GM23338 (cell line): ENCODE measurements around the gene PIGU. TPM values are rescaled to one million over a fixed set of nuclear protein-coding genes. Genes with fewer than 3 reads are reported as not detected.

Experiments
- ATAC-seq: fragments of 200-7000 bp; cut with Tn5 transposase; 3 replicates; pipeline ENCODE4 v1.9.1; 2020
- DNase-seq: peaks from one replicate; pipeline ENCODE4 v3.0.0-alpha.2; 2015; ENCODE audit warnings: low spot score
- H2AFZ ChIP-seq: fragments of 200-600 bp; sonication (generic); 2 replicates; pipeline ENCODE4 v1.8.0; 2016; ENCODE audit warnings: antibody characterized with exemption, mild to moderate bottlenecking, moderate library complexity
- H3F3A ChIP-seq: fragments of 200-600 bp; sonication (generic); replicated peaks from 2 replicates; pipeline ENCODE4 v1.8.0; 2017; ENCODE audit warnings: antibody characterized with exemption, mixed run types, low read depth
- H3K27ac ChIP-seq: fragments of 200-600 bp; sonication (generic); 2 replicates; pipeline ENCODE4 v1.6.1; 2016; ENCODE audit warnings: low read depth
- H3K27me3 ChIP-seq: fragments of 200-600 bp; sonication (generic); 2 replicates; pipeline ENCODE4 v1.8.0; 2016; ENCODE audit warnings: mild to moderate bottlenecking, mixed run types, moderate library complexity; ENCODE audit not compliant: insufficient read depth
- H3K36me3 ChIP-seq: fragments of 200-600 bp; sonication (generic); 2 replicates; pipeline ENCODE4 v1.8.0; 2016; ENCODE audit warnings: mild to moderate bottlenecking; ENCODE audit not compliant: insufficient read depth
- H3K4me1 ChIP-seq: fragments of 200-600 bp; sonication (generic); 2 replicates; pipeline ENCODE4 v1.8.0; 2016; ENCODE audit warnings: mild to moderate bottlenecking, moderate library complexity; ENCODE audit not compliant: insufficient read depth
- H3K4me2 ChIP-seq: fragments of 200-600 bp; sonication (generic); 2 replicates; pipeline ENCODE4 v1.7.1; 2017; ENCODE audit warnings: mixed run types
- H3K4me3 ChIP-seq: fragments of 200-600 bp; sonication (generic); 2 replicates; pipeline ENCODE4 v1.6.1; 2016; ENCODE audit warnings: mixed run types
- H3K79me2 ChIP-seq: fragments of 200-600 bp; sonication (generic); replicated peaks from 2 replicates; pipeline ENCODE4 v1.8.0; 2017; ENCODE audit warnings: mild to moderate bottlenecking; ENCODE audit not compliant: insufficient read depth
- H3K9me2 ChIP-seq: fragments of 200-600 bp; sonication (generic); 2 replicates; pipeline ENCODE4 v1.8.0; 2017; ENCODE audit not compliant: insufficient read depth
- H4K20me1 ChIP-seq: fragments of 200-600 bp; sonication (generic); replicated peaks from 2 replicates; pipeline ENCODE4 v1.8.0; 2017; ENCODE audit warnings: mild to moderate bottlenecking; ENCODE audit not compliant: insufficient read depth
- H3K27ac Mint-ChIP-seq: 2 replicates; pipeline ENCODE4 v1.8.0; 2020; ENCODE audit warnings: inconsistent platforms, mild to moderate bottlenecking, moderate library complexity, mixed read lengths
- H3K27me3 Mint-ChIP-seq: 3 replicates; pipeline ENCODE4 v1.8.0; 2022; ENCODE audit warnings: low read depth, mild to moderate bottlenecking, moderate library complexity, mixed read lengths, inconsistent platforms; ENCODE audit not compliant: insufficient read depth, poor library complexity
- H3K36me3 Mint-ChIP-seq: 3 replicates; pipeline ENCODE4 v1.8.0; 2021; ENCODE audit warnings: low read depth, mild to moderate bottlenecking, inconsistent platforms, moderate library complexity, mixed read lengths
- H3K4me1 Mint-ChIP-seq: 3 replicates; pipeline ENCODE4 v1.8.0; 2020; ENCODE audit warnings: mild to moderate bottlenecking, inconsistent platforms, mixed read lengths
- H3K4me3 Mint-ChIP-seq: 3 replicates; pipeline ENCODE4 v1.8.0; 2021; ENCODE audit warnings: moderate library complexity, mild to moderate bottlenecking, inconsistent platforms, mixed read lengths
- H3K9me3 Mint-ChIP-seq: 3 replicates; pipeline ENCODE4 v1.8.0; 2020; ENCODE audit warnings: moderate library complexity, mild to moderate bottlenecking, inconsistent platforms, mixed read lengths
- CREB1 ChIP-seq: fragments of 250-450 bp; sonication (Bioruptor Pico); IDR thresholded peaks from 2 replicates; pipeline ENCODE4 v1.5.0; 2020; ENCODE audit warnings: low read depth, mild to moderate bottlenecking, moderate library complexity
- EZH2 ChIP-seq: fragments of 200-600 bp; sonication (generic); IDR thresholded peaks from one replicate; pipeline ENCODE4 v1.8.0; 2017; ENCODE audit warnings: antibody characterized with exemption, mild to moderate bottlenecking, low read depth; ENCODE audit not compliant: unreplicated experiment
- EZH2phosphoT487 ChIP-seq: fragments of 200-600 bp; sonication (generic); IDR thresholded peaks from one replicate; pipeline ENCODE4 v1.8.1; 2018; ENCODE audit warnings: antibody characterized with exemption; ENCODE audit not compliant: unreplicated experiment
- JUNB ChIP-seq: IDR thresholded peaks from one replicate; pipeline ENCODE4 v1.6.1; 2016; ENCODE audit warnings: antibody characterized with exemption; ENCODE audit not compliant: unreplicated experiment
- NANOG ChIP-seq: IDR thresholded peaks from 2 replicates; pipeline ENCODE4 v1.6.1; 2016; ENCODE audit warnings: antibody characterized with exemption, borderline replicate concordance
- POLR2AphosphoS5 ChIP-seq: IDR thresholded peaks from 2 replicates; pipeline ENCODE4 v1.6.1; 2016; ENCODE audit warnings: antibody characterized with exemption, low read depth
- STAT1 ChIP-seq: IDR thresholded peaks from one replicate; pipeline ENCODE4 v1.6.1; 2016; ENCODE audit warnings: antibody characterized with exemption; ENCODE audit not compliant: unreplicated experiment
- ZNF114 ChIP-seq: fragments of 250-450 bp; sonication (Bioruptor Pico); IDR thresholded peaks from 2 replicates; pipeline ENCODE4 v1.5.0; 2020; ENCODE audit warnings: mild to moderate bottlenecking, moderate library complexity
- ZNF331 ChIP-seq: fragments of 250-450 bp; sonication (Bioruptor Pico); IDR thresholded peaks from 2 replicates; pipeline ENCODE4 v1.5.0; 2020; ENCODE audit warnings: low read depth, mild to moderate bottlenecking, moderate library complexity
- polyA plus RNA-seq: library from polyadenylated mRNA; unstranded; fragments of >200 nt; fragmentation: Nextera tagmentation; extraction: Ambion mirVana; gene quantifications from 2 replicates; pipeline ENCODE4 v1.2.1, GENCODE V29; 2016
- total RNA-seq: library from RNA; depleted of rRNA; stranded (reverse); fragments of >200 nt; shearing (Covaris generic); gene quantifications from 2 replicates; pipeline ENCODE4 v1.2.3, GENCODE V29; 2014
- TF ChIP-seq, protein P1 (sequence below), 2 experiments: fragments of 200-600 bp in 1 of 2; sonication (generic) in 1 of 2; conservative IDR thresholded peaks; 2 replicates each; pipeline versions ENCODE4 v1.5.1 to v1.6.1; 2016 to 2017; ENCODE audit warnings: antibody characterized with exemption in 2 of 2, low read depth in 2 of 2, mild to moderate bottlenecking in 2 of 2, moderate library complexity in 1 of 2
- TF ChIP-seq, protein P2 (sequence below): IDR thresholded peaks from 2 replicates; pipeline ENCODE4 v1.6.1; 2016; ENCODE audit warnings: antibody characterized with exemption
- TF ChIP-seq, protein P3 (sequence below): fragments of 250-450 bp; sonication (Bioruptor Pico); IDR thresholded peaks from 2 replicates; pipeline ENCODE4 v1.5.0; 2020; ENCODE audit warnings: mild to moderate bottlenecking, moderate library complexity

The PIGU gene
- total and polyA plus RNA-seq, 2 experiments from 2014 or later = 24.3 to 28.9 TPM

DNA sequence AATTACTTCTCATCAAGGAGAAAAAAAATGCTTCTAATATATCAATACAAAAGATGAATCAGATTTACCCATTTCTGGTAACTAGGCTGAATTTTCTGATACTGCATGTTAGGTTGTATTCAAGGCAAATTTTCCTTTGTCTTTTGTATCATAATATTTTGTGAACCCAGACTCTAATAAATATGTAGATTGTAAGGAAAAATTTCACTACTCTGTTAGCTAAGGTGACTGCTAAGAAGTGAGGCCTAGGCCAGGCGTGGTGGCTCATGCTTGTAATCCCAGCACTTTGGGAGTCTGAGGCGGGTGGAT lies 40.0 kb upstream of the PIGU start (continued):
- TF ChIP-seq, protein P1, sequence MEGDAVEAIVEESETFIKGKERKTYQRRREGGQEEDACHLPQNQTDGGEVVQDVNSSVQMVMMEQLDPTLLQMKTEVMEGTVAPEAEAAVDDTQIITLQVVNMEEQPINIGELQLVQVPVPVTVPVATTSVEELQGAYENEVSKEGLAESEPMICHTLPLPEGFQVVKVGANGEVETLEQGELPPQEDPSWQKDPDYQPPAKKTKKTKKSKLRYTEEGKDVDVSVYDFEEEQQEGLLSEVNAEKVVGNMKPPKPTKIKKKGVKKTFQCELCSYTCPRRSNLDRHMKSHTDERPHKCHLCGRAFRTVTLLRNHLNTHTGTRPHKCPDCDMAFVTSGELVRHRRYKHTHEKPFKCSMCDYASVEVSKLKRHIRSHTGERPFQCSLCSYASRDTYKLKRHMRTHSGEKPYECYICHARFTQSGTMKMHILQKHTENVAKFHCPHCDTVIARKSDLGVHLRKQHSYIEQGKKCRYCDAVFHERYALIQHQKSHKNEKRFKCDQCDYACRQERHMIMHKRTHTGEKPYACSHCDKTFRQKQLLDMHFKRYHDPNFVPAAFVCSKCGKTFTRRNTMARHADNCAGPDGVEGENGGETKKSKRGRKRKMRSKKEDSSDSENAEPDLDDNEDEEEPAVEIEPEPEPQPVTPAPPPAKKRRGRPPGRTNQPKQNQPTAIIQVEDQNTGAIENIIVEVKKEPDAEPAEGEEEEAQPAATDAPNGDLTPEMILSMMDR (conservative IDR thresholded peaks at IDR 0.05; ENCODE audit: low read depth in 2 of 2) = no peak
- no peak for TF ChIP-seq CREB1

DNA sequence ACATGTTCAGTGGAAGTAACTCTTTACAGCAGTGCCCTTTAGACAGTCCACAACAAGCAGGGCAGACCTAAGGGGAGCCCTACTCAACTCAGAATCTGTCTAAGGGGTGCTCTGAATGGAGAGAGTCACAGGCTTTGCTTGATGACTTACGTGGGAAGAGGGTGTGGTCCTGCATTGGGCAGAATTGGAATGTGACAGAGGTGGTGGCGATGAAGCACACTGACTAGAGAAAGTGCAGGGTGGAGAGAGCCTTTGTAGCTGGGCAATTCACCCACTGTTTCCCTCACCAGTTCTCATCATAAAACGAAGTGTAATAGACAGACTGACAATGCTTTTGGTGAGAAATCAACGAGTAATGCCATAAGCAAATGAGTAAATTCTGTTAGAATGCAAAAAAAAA lies 38.5 kb upstream of the PIGU start:
- Histone ChIP-seq H3K4me1 (peaks cover 4% of the 10 kb centered on the region; the same call in 1 of the 2 replicates), H3K27me3 (peaks cover 21% of the 10 kb centered on the region), H3K9me2 (no peaks in the 10 kb centered on the region), H4K20me1 (no peaks in the 10 kb centered on the region), H3F3A (no peaks in the 10 kb centered on the region), H2AFZ (no peak overlapping the region), H3K36me3 (no peaks in the 10 kb centered on the region), H3K27ac (no peak overlapping the region), H3K79me2 (no peaks in the 10 kb centered on the region), H3K4me2 (no peak overlapping the region), H3K4me3 (no peak overlapping the region)
- no peak for DNase-seq
- peaks cover 13% of the 10 kb centered on the region for H3K27me3 Mint-ChIP-seq
- no peak overlapping the region for H3K4me3 Mint-ChIP-seq
- H3K4me1 Mint-ChIP-seq = peaks cover 3% of the 10 kb centered on the region; the same call in 1 of the 3 replicates
- H3K36me3 Mint-ChIP-seq = no peaks in the 10 kb centered on the region
- H3K27ac Mint-ChIP-seq = no peak overlapping the region
- no peaks in the 10 kb centered on the region; the same call in 2 of the 3 replicates for H3K9me3 Mint-ChIP-seq
- no peak for ATAC-seq
- no peak for TF ChIP-seq EZH2
- TF ChIP-seq, protein P2, sequence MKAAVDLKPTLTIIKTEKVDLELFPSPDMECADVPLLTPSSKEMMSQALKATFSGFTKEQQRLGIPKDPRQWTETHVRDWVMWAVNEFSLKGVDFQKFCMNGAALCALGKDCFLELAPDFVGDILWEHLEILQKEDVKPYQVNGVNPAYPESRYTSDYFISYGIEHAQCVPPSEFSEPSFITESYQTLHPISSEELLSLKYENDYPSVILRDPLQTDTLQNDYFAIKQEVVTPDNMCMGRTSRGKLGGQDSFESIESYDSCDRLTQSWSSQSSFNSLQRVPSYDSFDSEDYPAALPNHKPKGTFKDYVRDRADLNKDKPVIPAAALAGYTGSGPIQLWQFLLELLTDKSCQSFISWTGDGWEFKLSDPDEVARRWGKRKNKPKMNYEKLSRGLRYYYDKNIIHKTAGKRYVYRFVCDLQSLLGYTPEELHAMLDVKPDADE = no peak
- TF ChIP-seq, protein P1 (conservative IDR thresholded peaks at IDR 0.05; ENCODE audit: low read depth in 2 of 2) = no peak
- no peak for TF ChIP-seq JUNB
- no peak for TF ChIP-seq CREB1
- no peak for TF ChIP-seq ZNF331 (CRISPR knock-in tag)
- no peak for TF ChIP-seq EZH2phosphoT487
- TF ChIP-seq POLR2AphosphoS5 = no peak
- TF ChIP-seq STAT1 = no peak
- no peak for TF ChIP-seq ZNF114
- TF ChIP-seq, protein P3, sequence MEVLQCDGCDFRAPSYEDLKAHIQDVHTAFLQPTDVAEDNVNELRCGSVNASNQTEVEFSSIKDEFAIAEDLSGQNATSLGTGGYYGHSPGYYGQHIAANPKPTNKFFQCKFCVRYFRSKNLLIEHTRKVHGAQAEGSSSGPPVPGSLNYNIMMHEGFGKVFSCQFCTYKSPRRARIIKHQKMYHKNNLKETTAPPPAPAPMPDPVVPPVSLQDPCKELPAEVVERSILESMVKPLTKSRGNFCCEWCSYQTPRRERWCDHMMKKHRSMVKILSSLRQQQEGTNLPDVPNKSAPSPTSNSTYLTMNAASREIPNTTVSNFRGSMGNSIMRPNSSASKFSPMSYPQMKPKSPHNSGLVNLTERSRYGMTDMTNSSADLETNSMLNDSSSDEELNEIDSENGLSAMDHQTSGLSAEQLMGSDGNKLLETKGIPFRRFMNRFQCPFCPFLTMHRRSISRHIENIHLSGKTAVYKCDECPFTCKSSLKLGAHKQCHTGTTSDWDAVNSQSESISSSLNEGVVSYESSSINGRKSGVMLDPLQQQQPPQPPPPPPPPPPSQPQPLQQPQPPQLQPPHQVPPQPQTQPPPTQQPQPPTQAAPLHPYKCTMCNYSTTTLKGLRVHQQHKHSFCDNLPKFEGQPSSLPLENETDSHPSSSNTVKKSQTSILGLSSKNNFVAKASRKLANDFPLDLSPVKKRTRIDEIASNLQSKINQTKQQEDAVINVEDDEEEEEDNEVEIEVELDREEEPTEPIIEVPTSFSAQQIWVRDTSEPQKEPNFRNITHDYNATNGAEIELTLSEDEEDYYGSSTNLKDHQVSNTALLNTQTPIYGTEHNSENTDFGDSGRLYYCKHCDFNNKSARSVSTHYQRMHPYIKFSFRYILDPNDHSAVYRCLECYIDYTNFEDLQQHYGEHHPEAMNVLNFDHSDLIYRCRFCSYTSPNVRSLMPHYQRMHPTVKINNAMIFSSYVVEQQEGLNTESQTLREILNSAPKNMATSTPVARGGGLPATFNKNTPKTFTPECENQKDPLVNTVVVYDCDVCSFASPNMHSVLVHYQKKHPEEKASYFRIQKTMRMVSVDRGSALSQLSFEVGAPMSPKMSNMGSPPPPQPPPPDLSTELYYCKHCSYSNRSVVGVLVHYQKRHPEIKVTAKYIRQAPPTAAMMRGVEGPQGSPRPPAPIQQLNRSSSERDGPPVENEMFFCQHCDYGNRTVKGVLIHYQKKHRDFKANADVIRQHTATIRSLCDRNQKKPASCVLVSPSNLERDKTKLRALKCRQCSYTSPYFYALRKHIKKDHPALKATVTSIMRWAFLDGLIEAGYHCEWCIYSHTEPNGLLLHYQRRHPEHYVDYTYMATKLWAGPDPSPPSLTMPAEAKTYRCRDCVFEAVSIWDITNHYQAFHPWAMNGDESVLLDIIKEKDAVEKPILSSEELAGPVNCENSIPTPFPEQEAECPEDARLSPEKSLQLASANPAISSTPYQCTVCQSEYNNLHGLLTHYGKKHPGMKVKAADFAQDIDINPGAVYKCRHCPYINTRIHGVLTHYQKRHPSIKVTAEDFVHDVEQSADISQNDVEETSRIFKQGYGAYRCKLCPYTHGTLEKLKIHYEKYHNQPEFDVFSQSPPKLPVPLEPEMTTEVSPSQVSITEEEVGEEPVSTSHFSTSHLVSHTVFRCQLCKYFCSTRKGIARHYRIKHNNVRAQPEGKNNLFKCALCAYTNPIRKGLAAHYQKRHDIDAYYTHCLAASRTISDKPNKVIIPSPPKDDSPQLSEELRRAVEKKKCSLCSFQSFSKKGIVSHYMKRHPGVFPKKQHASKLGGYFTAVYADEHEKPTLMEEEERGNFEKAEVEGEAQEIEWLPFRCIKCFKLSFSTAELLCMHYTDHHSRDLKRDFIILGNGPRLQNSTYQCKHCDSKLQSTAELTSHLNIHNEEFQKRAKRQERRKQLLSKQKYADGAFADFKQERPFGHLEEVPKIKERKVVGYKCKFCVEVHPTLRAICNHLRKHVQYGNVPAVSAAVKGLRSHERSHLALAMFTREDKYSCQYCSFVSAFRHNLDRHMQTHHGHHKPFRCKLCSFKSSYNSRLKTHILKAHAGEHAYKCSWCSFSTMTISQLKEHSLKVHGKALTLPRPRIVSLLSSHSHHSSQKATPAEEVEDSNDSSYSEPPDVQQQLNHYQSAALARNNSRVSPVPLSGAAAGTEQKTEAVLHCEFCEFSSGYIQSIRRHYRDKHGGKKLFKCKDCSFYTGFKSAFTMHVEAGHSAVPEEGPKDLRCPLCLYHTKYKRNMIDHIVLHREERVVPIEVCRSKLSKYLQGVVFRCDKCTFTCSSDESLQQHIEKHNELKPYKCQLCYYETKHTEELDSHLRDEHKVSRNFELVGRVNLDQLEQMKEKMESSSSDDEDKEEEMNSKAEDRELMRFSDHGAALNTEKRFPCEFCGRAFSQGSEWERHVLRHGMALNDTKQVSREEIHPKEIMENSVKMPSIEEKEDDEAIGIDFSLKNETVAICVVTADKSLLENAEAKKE = no peak
- TF ChIP-seq NANOG = no peak
